ENCODE data around the gene LAMP1. TPM values are rescaled to one million over a fixed set of nuclear protein-coding genes. Genes with fewer than 3 reads are reported as not detected.
"Not testable (repeated sequence)": the region's sequence is repeated elsewhere in the genome, so short reads cannot be mapped to it uniquely, and the experiment has no call there.

Gene LAMP1
- total RNA-seq, 1 donor from 2014 or later: 236 TPM

DNA sequence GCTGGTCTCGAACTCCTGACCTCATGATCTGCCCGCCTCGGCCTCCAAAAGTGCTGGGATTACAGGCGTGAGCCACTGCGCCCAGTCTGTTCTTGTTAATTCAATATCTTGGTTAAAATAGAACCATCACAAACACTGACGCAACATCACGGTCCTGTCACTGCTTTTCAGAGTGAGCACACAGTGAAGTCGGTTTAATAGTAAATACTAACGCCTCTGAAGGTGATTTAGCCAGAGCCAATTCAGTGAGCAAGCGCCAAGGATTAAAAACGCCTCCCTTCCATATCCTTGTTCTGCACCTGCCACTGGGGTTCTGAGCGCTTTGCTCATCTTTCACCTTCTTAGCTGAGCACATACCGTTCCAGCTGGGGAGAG, 30.3 kb downstream of the LAMP1 start:
- DNase-seq (ENCODE audit: low read depth, low spot score): no peak

DNA sequence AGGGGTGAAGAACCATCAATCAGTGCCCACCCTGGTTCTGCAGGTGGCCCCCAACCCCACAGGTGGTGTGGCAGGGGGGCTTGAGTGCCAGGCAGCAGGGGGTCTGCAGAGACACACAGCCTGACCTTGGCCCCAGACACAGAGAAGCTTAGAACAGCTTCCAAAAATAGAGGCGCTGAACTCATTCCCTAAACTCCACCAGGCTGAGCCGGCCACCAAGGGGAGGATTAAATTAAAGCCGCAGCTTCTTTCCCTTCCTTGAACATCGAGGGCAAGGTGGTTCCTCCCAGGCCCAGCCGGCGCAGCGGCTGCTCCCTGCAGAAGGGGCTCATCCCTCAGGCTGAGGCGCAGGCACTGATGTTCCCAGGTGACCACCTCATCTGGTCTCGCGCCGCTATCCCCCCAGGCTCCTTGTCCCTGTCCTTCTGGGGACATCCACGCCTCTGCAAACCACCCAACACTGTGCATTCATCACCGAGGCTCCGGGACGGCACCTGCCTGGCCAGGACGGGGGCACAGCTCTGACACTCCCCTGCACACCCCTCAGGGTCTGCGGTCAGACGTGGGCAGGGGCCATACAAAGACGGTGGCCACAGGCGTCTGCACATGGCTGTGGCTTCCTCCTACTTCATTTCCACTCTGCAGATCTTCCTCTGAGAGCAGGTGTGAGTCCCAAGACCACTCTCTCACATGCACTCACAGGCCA, 30.9 kb downstream of the LAMP1 start:
- no peak for DNase-seq (ENCODE audit: low read depth, low spot score)

DNA sequence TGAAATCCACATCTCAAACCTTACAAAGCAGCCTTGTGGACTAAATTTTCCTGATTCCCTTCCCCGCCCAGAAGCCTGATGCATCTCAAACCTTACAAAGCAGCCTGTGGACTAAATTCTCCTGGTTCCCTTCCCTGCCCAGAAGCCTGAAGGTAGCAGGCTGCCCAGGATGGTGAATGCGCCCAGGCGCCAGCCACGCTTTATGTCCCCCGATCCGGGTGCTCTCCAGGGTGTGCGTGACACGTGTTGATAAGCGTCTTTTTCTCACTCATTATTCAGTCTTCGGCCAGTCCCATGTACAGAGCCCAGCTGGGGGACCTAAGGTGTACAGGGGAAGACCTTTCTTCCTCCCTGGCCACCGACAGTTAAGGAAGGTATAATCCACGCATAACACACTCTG, 31.8 kb downstream of the LAMP1 start:
- no peak for DNase-seq (ENCODE audit: low read depth, low spot score)

DNA sequence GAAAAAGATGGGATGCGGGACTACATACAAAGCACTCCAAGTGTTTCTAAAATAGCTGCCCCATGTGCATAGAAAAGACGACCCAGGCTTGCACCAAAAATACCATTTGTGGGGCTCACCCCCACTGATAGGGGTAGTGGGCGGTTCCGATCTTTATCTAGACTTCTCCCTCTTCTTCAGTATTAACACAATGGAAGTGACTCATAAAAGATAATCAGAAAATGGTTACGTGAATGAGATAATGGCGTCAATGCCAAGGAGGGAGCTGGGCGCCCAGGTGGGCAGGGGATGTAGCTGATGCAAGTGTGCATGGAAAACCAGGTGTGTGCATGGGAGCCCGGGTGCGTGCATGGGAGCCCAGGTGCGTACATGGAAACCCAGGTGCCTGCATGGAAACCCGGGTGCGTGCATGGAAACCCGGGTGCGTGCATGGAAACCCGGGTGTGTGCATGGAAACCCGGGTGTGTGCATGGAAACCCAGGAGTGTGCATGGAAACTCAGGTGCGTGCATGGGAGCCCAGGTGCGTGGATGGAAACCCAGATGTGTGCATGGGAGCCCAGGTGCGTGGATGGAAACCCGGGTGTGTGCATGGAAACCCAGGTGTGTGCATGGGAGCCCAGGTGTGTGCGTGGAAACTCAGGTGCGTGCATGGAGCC, 32.7 kb downstream of the LAMP1 start:
- DNase-seq (ENCODE audit: low read depth, low spot score): no peak

DNA sequence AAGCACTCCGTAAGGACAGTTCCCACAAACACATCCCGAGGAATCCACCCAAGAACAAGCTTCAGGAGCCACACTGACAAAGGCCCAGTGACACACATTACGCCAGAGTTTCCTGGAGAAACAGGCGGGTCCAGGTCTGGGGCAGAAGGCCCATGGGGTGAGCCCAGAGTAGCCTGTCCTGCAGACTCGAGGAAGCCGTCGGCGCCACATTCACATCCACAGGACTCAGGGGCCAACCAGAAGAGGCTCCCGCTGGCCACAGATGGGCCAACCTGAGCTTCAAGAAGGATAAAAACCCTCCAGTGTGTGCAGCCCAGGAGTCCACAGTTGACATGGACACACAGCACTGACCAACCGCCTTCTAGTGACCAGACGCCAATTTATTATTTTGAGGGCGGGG, 35.6 kb downstream of the LAMP1 start:
- DNase-seq (ENCODE audit: low read depth, low spot score): no peak

DNA sequence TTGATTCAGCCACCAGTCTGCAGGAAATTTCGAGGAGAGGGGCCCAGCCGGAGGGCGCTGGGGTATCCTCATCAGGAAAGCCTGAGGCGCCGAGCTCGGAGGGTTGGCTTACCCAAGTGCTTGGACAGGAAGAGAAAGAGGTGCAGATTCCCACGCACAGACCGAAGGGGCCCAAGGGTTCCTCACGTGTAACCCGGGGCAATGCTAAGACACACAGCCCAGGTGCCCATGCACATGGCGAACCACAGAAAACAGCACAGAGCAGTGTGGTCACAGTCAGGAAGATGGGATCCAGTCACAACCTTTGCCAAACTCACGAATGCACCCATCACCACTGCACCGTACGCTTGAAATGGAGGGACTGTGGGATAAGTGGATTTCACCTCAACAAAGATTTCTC, 36.0 kb downstream of the LAMP1 start:
- DNase-seq (ENCODE audit: low read depth, low spot score): no peak

DNA sequence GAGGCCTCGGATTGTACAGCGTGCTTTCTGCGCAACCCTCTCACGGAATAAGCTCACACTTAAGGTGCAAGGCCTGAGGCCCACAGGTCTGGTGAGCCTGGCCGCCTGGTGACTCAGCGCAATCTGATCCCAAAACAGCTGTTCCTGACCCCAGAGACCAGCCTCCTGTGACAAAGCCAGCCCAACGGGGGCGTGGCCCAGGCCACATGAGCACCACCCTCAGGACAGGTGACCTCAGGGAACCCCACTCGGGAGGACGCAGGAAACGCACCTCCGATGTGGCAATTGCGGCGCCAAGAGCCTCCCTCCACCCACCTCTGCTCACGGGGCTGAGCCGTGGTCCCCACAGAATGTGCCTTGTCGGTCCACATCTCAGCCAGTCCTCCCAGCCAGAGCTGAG, 40.5 kb downstream of the LAMP1 start:
- DNase-seq (ENCODE audit: low read depth, low spot score): no peak

DNA sequence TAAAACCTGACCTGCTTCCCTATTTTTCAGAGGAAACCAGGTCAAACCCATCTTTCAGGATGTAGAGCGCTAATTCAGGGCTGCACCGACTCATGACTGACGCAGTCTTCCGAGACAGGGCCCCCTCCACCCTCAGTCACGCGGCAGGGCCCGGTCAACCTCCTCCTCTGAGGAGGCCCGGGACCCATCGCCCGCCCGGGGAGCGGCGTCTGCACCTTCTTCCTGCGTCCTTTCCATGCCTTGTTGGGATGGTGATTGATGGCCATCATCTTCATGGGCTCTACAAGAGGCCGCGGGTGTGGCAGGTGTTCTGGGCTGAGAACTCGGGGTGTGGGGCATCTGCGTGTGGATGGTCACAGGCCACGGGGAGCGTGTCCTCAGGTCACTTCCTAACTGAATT, 40.9 kb downstream of the LAMP1 start:
- DNase-seq (ENCODE audit: low read depth, low spot score): no peak

DNA sequence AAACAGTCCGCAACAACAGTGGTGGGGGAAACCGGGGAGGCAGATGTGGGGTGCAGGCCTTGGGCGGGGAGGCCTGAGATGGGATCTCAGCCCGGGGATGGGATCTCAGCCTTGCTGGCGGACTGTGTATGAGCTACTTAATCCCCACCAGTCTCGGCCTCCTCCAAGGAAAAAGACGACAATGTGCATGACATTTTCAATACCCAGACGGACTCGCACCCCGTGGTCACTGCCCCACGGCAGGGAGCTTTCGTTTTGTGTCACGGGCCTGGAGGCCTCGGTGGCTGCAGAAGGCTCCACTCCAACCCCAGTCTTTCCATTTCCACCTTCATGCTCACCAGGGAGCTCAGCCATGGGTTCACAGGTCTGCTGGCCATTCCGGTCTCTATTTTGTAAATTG, 41.4 kb downstream of the LAMP1 start:
- DNase-seq (ENCODE audit: low read depth, low spot score): no peak

DNA sequence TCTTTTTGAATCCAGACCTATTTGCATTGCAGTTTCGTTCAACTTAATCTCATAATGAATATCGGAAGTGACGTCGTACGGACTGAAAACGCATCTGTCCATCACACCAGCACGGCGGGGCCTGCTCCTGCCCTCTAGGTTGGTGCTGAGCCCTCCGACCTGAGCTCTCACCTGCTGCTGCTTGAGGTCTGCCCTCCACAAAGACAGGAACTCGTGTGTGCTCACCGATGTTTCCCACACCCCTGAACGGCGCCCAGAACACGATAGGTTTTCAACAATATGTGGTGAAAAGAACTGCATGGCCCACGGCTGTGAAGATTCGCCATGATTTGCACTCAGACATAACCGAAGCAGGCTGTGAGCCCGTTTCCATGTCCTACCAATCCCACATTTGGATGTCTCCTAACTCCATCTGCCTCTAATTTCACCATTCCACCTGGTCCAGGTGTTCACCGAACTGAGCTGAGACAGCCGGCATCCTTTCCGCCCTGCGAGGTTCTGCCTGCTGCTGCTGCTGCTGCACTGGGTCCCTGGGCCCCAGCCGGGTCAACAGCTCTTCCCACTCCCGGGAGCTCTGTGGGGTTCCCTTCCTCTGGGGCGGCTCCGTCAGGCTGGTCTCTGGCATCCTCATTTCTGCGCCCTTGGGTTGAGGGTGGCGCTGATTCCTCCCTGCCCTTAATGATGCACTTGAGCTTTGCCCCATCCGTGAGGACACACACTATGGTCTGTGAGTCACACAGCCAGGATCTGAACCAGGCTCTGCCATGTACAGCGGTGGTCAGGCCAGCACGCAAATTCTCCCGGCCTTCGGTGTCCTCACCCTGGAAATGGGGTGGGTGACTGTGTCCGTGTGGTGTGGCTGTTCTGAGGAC, 46.0 kb downstream of the LAMP1 start:
- DNase-seq (ENCODE audit: low read depth, low spot score): no peak

DNA sequence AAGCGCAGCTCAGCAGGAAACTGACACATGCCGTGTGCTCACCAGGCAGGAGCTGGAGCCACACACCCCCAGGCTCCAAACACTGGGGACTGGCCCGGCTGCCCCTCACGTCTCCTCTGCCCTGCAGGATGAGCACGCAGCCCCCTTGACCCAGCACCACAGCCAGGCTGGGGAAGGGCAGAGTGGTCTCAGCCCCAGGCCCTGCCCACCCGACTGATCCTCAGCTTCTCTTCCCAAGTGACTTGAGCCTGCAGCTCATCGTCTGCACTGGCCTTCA, 46.6 kb downstream of the LAMP1 start:
- no peak for DNase-seq (ENCODE audit: low read depth, low spot score)

DNA sequence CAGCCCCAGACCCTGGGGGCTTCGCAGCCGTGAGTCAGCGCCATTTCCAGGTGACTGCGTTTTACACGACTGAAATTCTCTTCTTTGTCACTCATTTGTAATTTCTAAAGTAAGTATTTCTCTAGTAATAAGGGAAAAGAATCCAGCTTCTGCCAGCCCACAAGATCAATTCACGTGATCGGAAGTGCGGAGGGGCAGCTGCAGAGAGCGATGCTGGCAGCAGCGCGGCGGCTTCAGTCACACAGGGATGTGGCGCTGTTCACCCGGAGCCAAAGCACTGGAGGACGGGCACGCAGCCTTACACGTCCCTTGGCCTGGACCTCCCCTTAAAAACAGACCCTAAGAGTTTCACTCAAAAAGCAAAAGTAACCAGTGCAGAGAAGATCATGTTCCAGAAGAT, 48.4 kb downstream of the LAMP1 start:
- DNase-seq (ENCODE audit: low read depth, low spot score): no peak

DNA sequence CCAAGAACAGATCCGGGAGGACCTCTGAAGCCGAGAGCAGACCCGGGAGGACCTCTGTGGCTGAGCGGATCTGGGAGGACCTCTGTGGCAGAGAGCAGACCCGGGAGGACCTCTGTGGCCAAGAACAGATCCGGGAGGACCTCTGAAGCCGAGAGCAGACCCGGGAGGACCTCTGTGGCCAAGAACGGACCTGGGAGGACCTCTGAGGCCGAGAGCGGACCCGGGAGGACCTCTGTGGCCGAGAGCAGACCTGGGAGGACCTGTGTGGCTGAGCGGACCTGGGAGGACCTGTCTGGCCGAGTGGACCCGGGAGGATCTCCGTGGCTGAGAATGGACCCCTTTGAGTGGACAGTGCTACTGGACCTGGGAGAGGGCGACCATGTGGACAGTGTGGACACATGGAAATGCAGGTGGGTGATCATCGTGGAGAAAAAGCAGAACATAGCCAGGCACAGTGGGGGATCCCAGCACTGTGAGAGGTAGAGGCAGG, 50.7 kb downstream of the LAMP1 start:
- not testable (repeated sequence) for DNase-seq (ENCODE audit: low read depth, low spot score)

DNA sequence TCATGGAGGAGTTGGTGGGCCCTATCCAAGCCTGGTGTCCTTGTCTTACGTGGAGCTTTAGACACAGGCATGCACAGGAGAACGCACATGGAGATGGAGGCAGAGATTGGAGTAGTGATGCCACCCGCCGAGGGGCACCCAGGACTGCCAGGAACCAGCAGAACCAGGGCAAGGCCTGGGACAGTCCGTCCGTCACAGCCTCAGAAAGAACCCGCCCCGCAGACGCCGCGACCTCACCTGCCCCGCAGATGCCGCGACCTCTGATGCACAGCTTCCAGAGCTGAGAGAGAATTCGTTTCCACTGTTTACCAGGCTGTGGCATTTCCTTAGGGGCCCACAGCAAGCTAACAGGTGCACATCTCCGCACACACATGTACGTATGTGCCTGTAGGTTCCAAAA, 51.6 kb downstream of the LAMP1 start:
- DNase-seq (ENCODE audit: low read depth, low spot score): no peak

DNA sequence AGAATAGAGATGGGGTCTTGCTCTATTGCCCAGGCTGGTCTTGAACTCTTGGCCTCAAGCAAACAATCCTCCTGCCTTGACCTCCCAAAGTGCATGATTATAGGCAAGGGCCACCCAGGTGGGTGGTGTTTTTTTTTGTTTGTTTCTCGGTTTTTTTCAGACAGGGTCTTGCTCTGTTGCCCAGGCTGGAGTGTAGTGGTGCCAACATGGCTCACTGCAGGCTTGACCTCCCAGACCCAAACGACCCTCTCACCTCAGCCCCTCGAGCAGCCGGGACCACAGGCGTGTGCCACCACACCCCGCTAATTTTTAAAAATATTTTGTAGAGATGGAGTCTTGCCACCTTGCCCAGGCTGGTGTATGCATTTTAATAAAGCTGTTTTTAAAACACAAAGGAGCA, 52.0 kb downstream of the LAMP1 start:
- DNase-seq (ENCODE audit: low read depth, low spot score): no peak

DNA sequence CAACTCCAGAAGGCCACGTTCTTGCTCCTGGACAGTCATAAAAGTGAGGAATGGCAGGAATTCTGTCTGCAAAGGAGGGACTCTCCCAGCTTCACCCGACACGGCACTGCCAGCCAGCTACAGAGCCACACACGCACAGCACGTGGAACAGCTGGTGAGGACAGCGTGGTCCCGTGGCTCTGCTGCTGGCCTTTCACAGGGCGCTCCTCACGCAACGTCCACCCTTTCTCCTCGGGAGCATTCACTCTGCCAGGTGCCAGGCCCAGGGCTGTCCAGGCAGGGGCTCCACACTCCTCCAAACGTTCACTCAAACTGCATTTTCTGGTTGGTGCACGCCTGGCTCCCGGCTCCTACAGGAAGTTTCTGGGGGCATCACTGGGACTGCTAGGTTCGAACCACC, 52.5 kb downstream of the LAMP1 start:
- no peak for DNase-seq (ENCODE audit: low read depth, low spot score)

DNA sequence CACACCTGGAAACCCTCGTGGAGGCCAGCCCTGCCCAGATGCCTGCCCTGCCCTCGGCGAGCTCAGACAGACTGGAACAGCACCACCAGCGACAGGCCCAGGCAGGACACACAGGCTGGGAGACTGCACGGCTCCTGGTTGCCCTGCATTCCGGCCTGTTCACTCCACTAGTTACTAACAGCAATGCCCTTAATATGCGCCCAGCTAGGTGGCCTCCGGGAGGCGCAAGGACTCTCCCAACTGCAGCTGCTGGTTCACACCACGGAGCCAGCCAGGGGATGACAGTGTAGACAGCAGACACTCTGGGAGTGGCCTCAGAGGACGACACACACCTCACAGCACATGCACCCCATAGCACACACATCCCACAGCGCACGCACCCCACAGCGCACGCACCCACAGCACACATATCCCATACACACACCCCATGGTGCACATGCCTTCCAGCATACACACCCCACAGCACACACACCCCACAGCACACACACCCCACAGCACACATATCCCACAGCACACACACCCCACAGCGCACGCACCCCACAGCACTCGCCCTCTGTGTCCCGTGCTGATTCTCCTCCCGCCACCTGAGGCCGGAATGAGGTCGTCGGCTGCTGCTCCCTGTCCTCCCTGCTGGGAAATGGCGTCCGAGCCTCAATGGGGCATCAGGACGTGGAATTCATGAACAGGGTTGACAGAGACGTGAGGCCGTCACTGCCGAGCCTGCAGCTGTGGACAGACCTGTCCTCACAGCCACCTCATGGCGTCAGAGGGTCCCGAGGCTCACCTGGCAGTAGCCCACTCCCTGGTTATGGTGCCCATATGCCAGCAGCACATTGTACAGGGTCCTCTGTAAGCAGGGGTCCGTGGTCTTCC, 53.3 kb downstream of the LAMP1 start:
- no peak for DNase-seq (ENCODE audit: low read depth, low spot score)

DNA sequence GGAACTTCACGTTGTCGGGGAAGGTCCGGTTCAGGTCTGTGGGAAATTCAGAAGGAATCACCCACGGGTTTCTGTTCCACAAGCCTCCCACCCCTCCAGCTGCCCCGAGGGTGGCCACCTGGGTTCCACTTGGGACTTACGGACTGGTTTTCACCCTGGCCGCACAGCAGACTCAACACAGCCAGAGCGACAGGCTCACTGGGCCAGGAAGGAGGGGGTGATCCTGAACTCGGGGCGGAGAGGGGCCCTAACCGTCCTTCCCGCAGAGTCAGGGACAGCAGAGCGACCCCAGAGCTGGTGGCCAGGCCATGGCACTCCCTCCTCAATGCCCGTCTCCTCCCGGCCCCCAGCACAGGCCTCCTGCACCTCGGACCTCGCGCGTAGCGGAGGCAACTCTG, 53.9 kb downstream of the LAMP1 start:
- no peak for DNase-seq (ENCODE audit: low read depth, low spot score)

DNA sequence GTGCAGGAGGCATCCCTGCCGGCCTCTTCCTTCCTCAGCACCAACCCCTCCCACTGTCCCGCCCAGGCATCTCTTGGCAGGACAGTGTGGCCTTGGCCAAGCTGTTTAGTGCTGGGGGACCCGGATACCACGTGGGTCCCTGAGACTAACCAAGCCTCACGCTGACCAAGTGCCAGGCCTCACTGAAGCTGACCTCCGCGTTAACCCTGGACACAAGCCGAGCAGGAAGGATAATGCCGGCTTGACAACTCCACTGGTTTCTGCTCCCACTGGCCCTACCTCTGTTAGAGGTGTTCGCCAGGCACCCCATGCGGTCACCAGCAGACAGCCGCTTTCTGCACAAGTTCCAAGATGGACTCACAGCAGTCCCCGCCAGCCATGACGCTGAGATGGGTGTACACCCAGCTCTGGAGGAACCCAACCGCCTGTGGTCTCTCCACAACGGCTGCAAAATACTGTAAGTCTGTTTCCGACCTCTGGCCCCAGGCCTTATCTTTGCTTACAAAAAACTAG, 54.5 kb downstream of the LAMP1 start:
- no peak for DNase-seq (ENCODE audit: low read depth, low spot score)

DNA sequence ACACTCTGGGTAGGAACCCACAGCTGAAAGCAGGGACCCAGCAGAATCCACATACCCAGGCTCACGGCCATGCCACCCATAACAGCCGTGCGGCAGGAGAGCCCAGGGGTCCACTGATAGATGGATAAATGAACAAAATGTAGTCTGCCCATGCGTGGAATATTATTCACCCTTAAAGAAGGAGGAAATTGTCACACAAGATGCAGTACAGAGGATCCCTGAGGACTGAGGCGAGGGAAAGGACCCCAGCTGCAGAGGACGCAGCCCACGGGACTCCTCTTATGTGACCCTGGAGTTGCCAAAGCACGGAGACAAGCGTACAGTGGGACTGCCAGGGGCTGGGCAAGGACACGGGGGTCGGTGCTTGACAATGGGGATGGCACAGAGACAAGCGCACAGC, 56.2 kb downstream of the LAMP1 start:
- no peak for DNase-seq (ENCODE audit: low read depth, low spot score)

DNA sequence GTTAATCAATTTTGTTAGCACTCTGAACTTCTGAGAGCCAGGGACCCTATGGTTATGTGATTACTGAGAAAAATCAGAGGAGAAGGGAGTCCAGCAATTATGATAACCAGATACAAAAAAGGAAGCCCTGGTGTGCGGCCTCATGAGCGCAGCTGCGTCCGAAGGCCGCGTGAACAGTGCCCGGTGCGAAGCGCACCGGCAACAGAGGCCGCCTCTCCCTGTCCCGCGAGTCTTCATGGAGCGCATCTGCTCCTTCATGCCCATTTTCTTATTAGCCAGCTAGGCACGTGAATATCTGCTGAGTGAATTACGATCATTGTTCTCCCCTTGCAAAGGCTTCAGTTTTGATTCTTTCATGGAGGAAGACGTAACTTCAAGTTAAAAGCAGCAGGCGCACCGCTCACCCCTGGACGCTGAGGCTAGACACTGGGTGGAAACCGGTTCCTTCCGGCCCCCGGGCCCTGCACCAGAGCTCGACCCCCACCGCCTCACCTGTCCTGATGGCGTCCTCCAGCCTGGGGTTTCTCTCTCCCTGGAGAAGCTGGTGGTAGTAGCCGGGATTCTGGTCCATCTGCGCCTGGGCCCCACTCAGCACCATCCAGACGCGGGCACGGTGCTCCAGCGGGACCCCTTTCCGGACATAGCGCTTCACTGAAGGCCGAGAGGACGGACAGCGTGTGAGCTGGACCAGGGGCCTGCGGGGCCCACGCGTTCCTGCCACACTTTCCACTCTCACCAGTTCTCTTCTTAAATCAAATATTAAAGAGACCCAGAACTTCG, 58.0 kb downstream of the LAMP1 start:
- DNase-seq (ENCODE audit: low read depth, low spot score): no peak
